GM19467 (cell line): ENCODE data around the gene JCAD.

Experiments
- ATAC-seq: cut with Tn5 transposase; IDR thresholded peaks from one replicate; pipeline ENCODE4 v1.9.1; 2021; ENCODE audit warnings: mild to moderate bottlenecking, moderate library complexity; ENCODE audit not compliant: unreplicated experiment

The JCAD gene

GRCh38 chr10:30046476-30046875 lies 12.9 kb downstream of the JCAD start:
- ATAC-seq: no peak

GRCh38 chr10:30045961-30046360 lies 13.4 kb downstream of the JCAD start:
- no peak for ATAC-seq

- ATAC-seq: no peak
These were observed 15.7 kb downstream of the JCAD start for GRCh38 chr10:30043476-30044270.

- no peak for ATAC-seq
These were observed 16.6 kb downstream of the JCAD start for GRCh38 chr10:30042820-30043219.

- ATAC-seq: no peak
These were observed 17.9 kb downstream of the JCAD start for GRCh38 chr10:30041196-30042105.

- no peak for ATAC-seq
These were observed 18.8 kb downstream of the JCAD start for GRCh38 chr10:30040597-30040996.

- ATAC-seq: no peak
These were observed 19.4 kb downstream of the JCAD start for GRCh38 chr10:30039988-30040387.

GRCh38 chr10:30039567-30039966 lies 19.8 kb downstream of the JCAD start:
- no peak for ATAC-seq

- ATAC-seq: no peak
These were observed 20.4 kb downstream of the JCAD start for GRCh38 chr10:30038781-30039536.

- ATAC-seq: no peak
These were observed 21.6 kb downstream of the JCAD start for GRCh38 chr10:30037620-30038336.

- no peak for ATAC-seq
These were observed 22.6 kb downstream of the JCAD start for GRCh38 chr10:30036811-30037210.

GRCh38 chr10:30036341-30036740 lies 23.0 kb downstream of the JCAD start:
- ATAC-seq: no peak

- no peak for ATAC-seq
These were observed 24.8 kb downstream of the JCAD start for GRCh38 chr10:30034433-30035137.

GRCh38 chr10:30032125-30032524 lies 27.3 kb downstream of the JCAD start:
- ATAC-seq: no peak

- no peak for ATAC-seq
These were observed 29.5 kb downstream of the JCAD start for GRCh38 chr10:30029872-30030256.

- no peak for ATAC-seq
These were observed 30.1 kb downstream of the JCAD start for GRCh38 chr10:30029164-30029871.

GRCh38 chr10:30028738-30029030 lies 30.7 kb downstream of the JCAD start:
- ATAC-seq: no peak

- ATAC-seq: no peak
These were observed 31.2 kb downstream of the JCAD start for GRCh38 chr10:30028006-30028737.
